Measurements from ENCODE around the gene GABRA4. TPM values are rescaled to one million over a fixed set of nuclear protein-coding genes. Genes with fewer than 3 reads are reported as not detected.

GABRA4 gene
- 0.21 TPM for total RNA-seq

- DNase-seq = peak; percentile 30
Measured at GRCh38 chr4:46993075-46994006, at the start of gene GABRA4. GABRA4 (minus strand) TSS chr4:46993581; CDS start chr4:46993424, 157 bp downstream.

- DNase-seq = no peak
Measured at GRCh38 chr4:47040828-47041227, 47.4 kb upstream of the GABRA4 start.

GRCh38 chr4:47038263-47038662 lies 44.9 kb upstream of the GABRA4 start:
- DNase-seq = no peak

- peak; percentile 85 for DNase-seq
Measured at GRCh38 chr4:47032405-47033106, 39.2 kb upstream of the GABRA4 start.

- DNase-seq = peak; percentile 6
Measured at GRCh38 chr4:47031751-47032404, 38.5 kb upstream of the GABRA4 start.

- peak; percentile 75 for DNase-seq
Measured at GRCh38 chr4:47031011-47031678, 37.8 kb upstream of the GABRA4 start, which contains the start of gene GABRB1. GABRB1 (plus strand) TSS chr4:47031567.

- no peak for DNase-seq
Measured at GRCh38 chr4:47017494-47017893, 24.1 kb upstream of the GABRA4 start.

GRCh38 chr4:47017081-47017480 lies 23.7 kb upstream of the GABRA4 start:
- DNase-seq = no peak

GRCh38 chr4:47013373-47013772 lies 20.0 kb upstream of the GABRA4 start:
- DNase-seq = no peak

- DNase-seq = no peak
Measured at GRCh38 chr4:47012676-47013075, 19.3 kb upstream of the GABRA4 start.

GRCh38 chr4:47010912-47011446 lies 17.6 kb upstream of the GABRA4 start:
- no peak for DNase-seq

- DNase-seq = no peak
Measured at GRCh38 chr4:47010347-47010911, 17.0 kb upstream of the GABRA4 start.

- DNase-seq = peak; percentile 8
Measured at GRCh38 chr4:47002580-47002979, 9.2 kb upstream of the GABRA4 start.

GRCh38 chr4:47000406-47000805 lies 7.0 kb upstream of the GABRA4 start:
- DNase-seq = no peak

GRCh38 chr4:46999566-46999965 lies 6.2 kb upstream of the GABRA4 start:
- DNase-seq = no peak

- DNase-seq = peak; percentile 5
Measured at GRCh38 chr4:46994007-46994405, 625 bp upstream of the GABRA4 start.

GRCh38 chr4:46992338-46992737 lies 1.0 kb downstream of the GABRA4 start:
- DNase-seq = no peak

- DNase-seq = no peak
Measured at GRCh38 chr4:46986922-46987638, 6.3 kb downstream of the GABRA4 start.

- no peak for DNase-seq
Measured at GRCh38 chr4:46984781-46985180, 8.6 kb downstream of the GABRA4 start.

- DNase-seq = no peak
Measured at GRCh38 chr4:46980851-46981250, 12.5 kb downstream of the GABRA4 start.

- no peak for DNase-seq
Measured at GRCh38 chr4:46979726-46980125, 13.7 kb downstream of the GABRA4 start.
